Measurements from ENCODE around the gene CDH8. TPM values are rescaled to one million over a fixed set of nuclear protein-coding genes. Genes with fewer than 3 reads are reported as not detected.

Gene CDH8
- total RNA-seq, 1 experiment from 2014 or later, result 50.5 TPM

DNA sequence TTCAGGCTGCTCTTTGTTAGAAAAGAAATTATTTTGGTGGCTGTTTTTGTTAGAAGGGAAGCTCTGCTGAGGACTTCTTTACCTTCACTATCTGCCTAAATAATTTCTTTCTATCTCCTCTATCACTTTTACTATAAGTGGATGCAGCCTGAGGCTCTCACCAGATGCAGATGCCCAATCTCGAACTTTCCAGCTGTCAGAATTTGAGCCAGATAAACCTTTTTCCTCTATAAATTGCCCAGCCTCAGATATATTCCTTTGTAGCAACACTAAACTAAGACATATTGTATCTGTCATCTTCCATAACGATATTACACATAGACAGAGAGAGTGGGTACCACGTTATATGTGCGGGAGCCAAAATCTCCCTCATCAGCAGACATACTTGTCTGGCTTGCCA lies 15.7 kb upstream of the CDH8 start:
- TF ChIP-seq, protein P1, sequence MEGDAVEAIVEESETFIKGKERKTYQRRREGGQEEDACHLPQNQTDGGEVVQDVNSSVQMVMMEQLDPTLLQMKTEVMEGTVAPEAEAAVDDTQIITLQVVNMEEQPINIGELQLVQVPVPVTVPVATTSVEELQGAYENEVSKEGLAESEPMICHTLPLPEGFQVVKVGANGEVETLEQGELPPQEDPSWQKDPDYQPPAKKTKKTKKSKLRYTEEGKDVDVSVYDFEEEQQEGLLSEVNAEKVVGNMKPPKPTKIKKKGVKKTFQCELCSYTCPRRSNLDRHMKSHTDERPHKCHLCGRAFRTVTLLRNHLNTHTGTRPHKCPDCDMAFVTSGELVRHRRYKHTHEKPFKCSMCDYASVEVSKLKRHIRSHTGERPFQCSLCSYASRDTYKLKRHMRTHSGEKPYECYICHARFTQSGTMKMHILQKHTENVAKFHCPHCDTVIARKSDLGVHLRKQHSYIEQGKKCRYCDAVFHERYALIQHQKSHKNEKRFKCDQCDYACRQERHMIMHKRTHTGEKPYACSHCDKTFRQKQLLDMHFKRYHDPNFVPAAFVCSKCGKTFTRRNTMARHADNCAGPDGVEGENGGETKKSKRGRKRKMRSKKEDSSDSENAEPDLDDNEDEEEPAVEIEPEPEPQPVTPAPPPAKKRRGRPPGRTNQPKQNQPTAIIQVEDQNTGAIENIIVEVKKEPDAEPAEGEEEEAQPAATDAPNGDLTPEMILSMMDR (conservative IDR thresholded peaks at IDR 0.05; ENCODE audit: low read depth, low read length), result no peak
- TF ChIP-seq EZH2 (IDR thresholded peaks at IDR 0.05; ENCODE audit: borderline replicate concordance, low read depth, low read length, poor library complexity, severe bottlenecking), result no peak
- Histone ChIP-seq H3K27me3 (replicated peaks; ENCODE audit: insufficient read depth, low read depth, low read length, poor library complexity) (no peaks in the 10 kb centered on the region), H3K27ac (ENCODE audit: low read depth, low read length, poor library complexity, severe bottlenecking) (no peak overlapping the region), H3K4me1 (ENCODE audit: insufficient read depth, low read length, poor library complexity, severe bottlenecking) (peaks cover 12% of the 10 kb centered on the region), H3K4me3 (ENCODE audit: low read depth, low read length, poor library complexity, severe bottlenecking) (no peak overlapping the region), H3K9me3 (ENCODE audit: low read depth, low read length, poor library complexity, severe bottlenecking) (no peaks in the 10 kb centered on the region), H3K36me3 (ENCODE audit: insufficient read depth, low read length, poor library complexity, severe bottlenecking) (no peaks in the 10 kb centered on the region)
- ChIA-PET POLR2A (ENCODE audit: low non-redundant PET) (interaction anchor here (0.7 kb wide), 1 partner anchor 383 kb away, joined by 3 read pairs; no protein-coding TSS in a partner anchor), CTCF (no interaction called here)
- no TSS peak for BruUV-seq (replicated peaks)
- intact Hi-C loops (cut with micrococcal nuclease; ENCODE audit: unreplicated experiment), result no loop called here
- no peak for DNase-seq (ENCODE audit: low spot score)

- ChIA-PET CTCF (no interaction called here), POLR2A (ENCODE audit: low non-redundant PET) (no interaction called here)
- TF ChIP-seq, protein P1 (conservative IDR thresholded peaks at IDR 0.05; ENCODE audit: low read depth, low read length), result no peak
- no peak for TF ChIP-seq EZH2 (IDR thresholded peaks at IDR 0.05; ENCODE audit: borderline replicate concordance, low read depth, low read length, poor library complexity, severe bottlenecking)
- no TSS peak for BruUV-seq (replicated peaks)
- DNase-seq (ENCODE audit: low spot score), result no peak
- intact Hi-C loops (cut with micrococcal nuclease; ENCODE audit: unreplicated experiment), result no loop called here
- Histone ChIP-seq H3K27me3 (replicated peaks; ENCODE audit: insufficient read depth, low read depth, low read length, poor library complexity) (no peaks in the 10 kb centered on the region), H3K27ac (ENCODE audit: low read depth, low read length, poor library complexity, severe bottlenecking) (no peak overlapping the region), H3K36me3 (ENCODE audit: insufficient read depth, low read length, poor library complexity, severe bottlenecking) (no peaks in the 10 kb centered on the region), H3K9me3 (ENCODE audit: low read depth, low read length, poor library complexity, severe bottlenecking) (no peaks in the 10 kb centered on the region), H3K4me1 (ENCODE audit: insufficient read depth, low read length, poor library complexity, severe bottlenecking) (peaks cover 12% of the 10 kb centered on the region), H3K4me3 (ENCODE audit: low read depth, low read length, poor library complexity, severe bottlenecking) (no peak overlapping the region)
Observed at GRCh38 chr16:62050793-62051192, 14.6 kb upstream of the CDH8 start.

DNA sequence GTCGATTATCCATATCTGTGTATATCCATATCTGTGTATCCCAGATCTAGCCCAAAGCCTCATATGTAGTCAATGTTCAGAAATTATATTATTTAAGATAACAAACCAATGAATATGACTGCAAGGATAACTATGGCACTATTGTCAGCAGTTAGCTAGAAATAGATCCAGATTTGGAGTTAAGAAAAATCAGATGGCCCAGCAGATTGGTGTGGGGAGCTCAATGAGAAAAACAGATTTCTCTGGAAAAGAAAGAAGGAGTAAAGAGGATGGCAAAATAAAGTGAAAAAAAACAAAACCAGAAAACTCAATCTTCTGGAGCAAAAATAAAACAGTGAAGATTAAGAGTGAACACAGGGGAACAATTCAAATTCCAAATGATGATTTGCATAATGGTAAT lies 10.6 kb upstream of the CDH8 start:
- Histone ChIP-seq H3K9me3 (ENCODE audit: low read depth, low read length, poor library complexity, severe bottlenecking) (no peaks in the 10 kb centered on the region), H3K4me1 (ENCODE audit: insufficient read depth, low read length, poor library complexity, severe bottlenecking) (peaks cover 14% of the 10 kb centered on the region), H3K27me3 (replicated peaks; ENCODE audit: insufficient read depth, low read depth, low read length, poor library complexity) (no peaks in the 10 kb centered on the region), H3K27ac (ENCODE audit: low read depth, low read length, poor library complexity, severe bottlenecking) (no peak overlapping the region), H3K36me3 (ENCODE audit: insufficient read depth, low read length, poor library complexity, severe bottlenecking) (no peaks in the 10 kb centered on the region), H3K4me3 (ENCODE audit: low read depth, low read length, poor library complexity, severe bottlenecking) (no peak overlapping the region)
- intact Hi-C loops (cut with micrococcal nuclease; ENCODE audit: unreplicated experiment), result loop anchor here (10.0 kb wide), 1 partner anchor 78 kb away; no protein-coding TSS in a partner anchor
- no TSS peak for BruUV-seq (replicated peaks)
- no peak for DNase-seq (ENCODE audit: low spot score)
- CTCF ChIA-PET, result no interaction called here
- no peak for TF ChIP-seq EZH2 (IDR thresholded peaks at IDR 0.05; ENCODE audit: borderline replicate concordance, low read depth, low read length, poor library complexity, severe bottlenecking)
- TF ChIP-seq, protein P1 (conservative IDR thresholded peaks at IDR 0.05; ENCODE audit: low read depth, low read length), result no peak
- POLR2A ChIA-PET (ENCODE audit: low non-redundant PET), result interaction anchor here (0.6 to 0.8 kb wide), 2 partner anchors 42 to 627 kb away, joined by 5 to 21 read pairs; no protein-coding TSS in a partner anchor

Measured in A673 (cell line).